Measurements from ENCODE around the gene MUC13.
"Not testable (repeated sequence)": the region's sequence is repeated elsewhere in the genome, so short reads cannot be mapped to it uniquely, and the experiment has no call there.

The MUC13 gene

GRCh38 chr3:124965413-124965812 is 30.9 kb upstream of the MUC13 start:
- POLR2A ChIA-PET = no interaction called here
- CTCF ChIA-PET = interaction anchor here (0.7 kb wide), 1 partner anchor 620 kb away, joined by 3 read pairs; no protein-coding TSS in a partner anchor
- TF ChIP-seq CTCF (IDR thresholded peaks at IDR 0.05; ENCODE audit: control extremely low read depth, extremely low read depth, low read depth, missing control alignments) = no peak
- DNase-seq (ENCODE audit: extremely low spot score) = no peak

- POLR2A ChIA-PET = no interaction called here
- CTCF ChIA-PET = interaction anchor here (1.0 kb wide), 1 partner anchor 8 kb away, joined by 3 read pairs; no protein-coding TSS in a partner anchor
- no peak for DNase-seq (ENCODE audit: extremely low spot score)
- TF ChIP-seq CTCF (IDR thresholded peaks at IDR 0.05; ENCODE audit: control extremely low read depth, extremely low read depth, low read depth, missing control alignments) = no peak
Observed at GRCh38 chr3:124964387-124964786, 29.8 kb upstream of the MUC13 start.

- DNase-seq (ENCODE audit: extremely low spot score) = no peak
- CTCF ChIA-PET = interaction anchor here (0.9 to 1.0 kb wide), 2 partner anchors 9 to 69 kb away, joined by 3 read pairs; no protein-coding TSS in a partner anchor
- TF ChIP-seq CTCF (IDR thresholded peaks at IDR 0.05; ENCODE audit: control extremely low read depth, extremely low read depth, low read depth, missing control alignments) = no peak
- POLR2A ChIA-PET = no interaction called here
Observed at GRCh38 chr3:124963755-124964154, 29.2 kb upstream of the MUC13 start.

- ChIA-PET POLR2A (no interaction called here), CTCF (interaction anchor here (1.3 kb wide), 1 partner anchor 623 kb away, joined by 4 read pairs; no protein-coding TSS in a partner anchor)
- no peak for TF ChIP-seq CTCF (IDR thresholded peaks at IDR 0.05; ENCODE audit: control extremely low read depth, extremely low read depth, low read depth, missing control alignments)
- DNase-seq (ENCODE audit: extremely low spot score) = no peak
Observed at GRCh38 chr3:124962403-124962940, 27.9 kb upstream of the MUC13 start.

- DNase-seq (ENCODE audit: extremely low spot score) = no peak
- POLR2A ChIA-PET = no interaction called here
- CTCF ChIA-PET = interaction anchor here (0.8 to 1.1 kb wide), 2 partner anchors 24 to 27 kb away, joined by 3 read pairs; no protein-coding TSS in a partner anchor
- TF ChIP-seq CTCF (IDR thresholded peaks at IDR 0.05; ENCODE audit: control extremely low read depth, extremely low read depth, low read depth, missing control alignments) = no peak
Observed at GRCh38 chr3:124960698-124961097, 26.1 kb upstream of the MUC13 start.

GRCh38 chr3:124960105-124960504 is 25.6 kb upstream of the MUC13 start:
- ChIA-PET CTCF (no interaction called here), POLR2A (no interaction called here)
- DNase-seq (ENCODE audit: extremely low spot score) = no peak
- no peak for TF ChIP-seq CTCF (IDR thresholded peaks at IDR 0.05; ENCODE audit: control extremely low read depth, extremely low read depth, low read depth, missing control alignments)

- CTCF ChIA-PET; DNase-seq (ENCODE audit: extremely low spot score); POLR2A ChIA-PET: not testable (repeated sequence)
Observed at GRCh38 chr3:124957951-124958350, 23.4 kb upstream of the MUC13 start.

Data from GM10248 (cell line).